RWPE1 (cell line): ENCODE data around the gene MEGF11.

ENCODE experiments used
- CTCF ChIA-PET: fragments of 350-600 bp; sonication (Branson Sonifier 250); formaldehyde crosslinking; extraction: SDS; loops from one replicate; lab custom pipeline; 2021; lab: Yijun Ruan, JAX
- POLR2A ChIA-PET: fragments of 400-600 bp; formaldehyde crosslinking; extraction: SDS; loops from one replicate; lab custom pipeline; 2020; ENCODE audit warnings: antibody characterized with exemption; ENCODE audit not compliant: low non-redundant PET; lab: Yijun Ruan, JAX
- DNase-seq: peaks from one replicate; pipeline ENCODE4 v3.0.0; 2012; ENCODE audit warnings: low spot score
- H3K27ac ChIP-seq: fragments of 450-650 bp; 2 replicates; pipeline ENCODE4 v1.5.1; 2017
- TF ChIP-seq, protein P1 (sequence below): fragments of 450-650 bp; conservative IDR thresholded peaks from 2 replicates; pipeline ENCODE4 v1.5.1; 2017; ENCODE audit warnings: low read depth, mild to moderate bottlenecking

MEGF11 gene

DNA sequence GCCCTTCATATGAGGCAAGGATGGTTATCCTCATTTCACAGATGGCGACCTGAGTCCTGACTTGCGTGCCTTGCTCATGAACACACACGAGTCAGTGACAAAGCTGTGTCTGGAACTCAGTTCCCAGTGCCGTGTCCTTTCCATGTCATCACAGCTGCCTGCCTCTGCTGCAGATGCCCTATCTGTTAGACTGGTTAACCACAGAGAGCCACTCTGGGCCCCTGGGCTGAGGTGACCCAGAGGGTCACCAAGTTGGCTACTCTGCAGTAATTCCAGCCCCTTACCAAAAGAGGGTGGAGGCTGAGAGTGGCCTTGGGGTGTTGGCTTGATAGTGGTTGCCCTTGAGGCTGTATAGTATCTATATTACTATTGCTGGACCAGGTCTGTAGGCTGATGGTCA, 343.2 kb downstream of the MEGF11 start:
- TF ChIP-seq, protein P1, sequence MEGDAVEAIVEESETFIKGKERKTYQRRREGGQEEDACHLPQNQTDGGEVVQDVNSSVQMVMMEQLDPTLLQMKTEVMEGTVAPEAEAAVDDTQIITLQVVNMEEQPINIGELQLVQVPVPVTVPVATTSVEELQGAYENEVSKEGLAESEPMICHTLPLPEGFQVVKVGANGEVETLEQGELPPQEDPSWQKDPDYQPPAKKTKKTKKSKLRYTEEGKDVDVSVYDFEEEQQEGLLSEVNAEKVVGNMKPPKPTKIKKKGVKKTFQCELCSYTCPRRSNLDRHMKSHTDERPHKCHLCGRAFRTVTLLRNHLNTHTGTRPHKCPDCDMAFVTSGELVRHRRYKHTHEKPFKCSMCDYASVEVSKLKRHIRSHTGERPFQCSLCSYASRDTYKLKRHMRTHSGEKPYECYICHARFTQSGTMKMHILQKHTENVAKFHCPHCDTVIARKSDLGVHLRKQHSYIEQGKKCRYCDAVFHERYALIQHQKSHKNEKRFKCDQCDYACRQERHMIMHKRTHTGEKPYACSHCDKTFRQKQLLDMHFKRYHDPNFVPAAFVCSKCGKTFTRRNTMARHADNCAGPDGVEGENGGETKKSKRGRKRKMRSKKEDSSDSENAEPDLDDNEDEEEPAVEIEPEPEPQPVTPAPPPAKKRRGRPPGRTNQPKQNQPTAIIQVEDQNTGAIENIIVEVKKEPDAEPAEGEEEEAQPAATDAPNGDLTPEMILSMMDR, result no peak
- ChIA-PET POLR2A (no interaction called here), CTCF (interaction anchor here (0.6 kb wide), 1 partner anchor 491 kb away, joined by 7 read pairs; no protein-coding TSS in a partner anchor)
- DNase-seq, result no peak
- no peak overlapping the region for H3K27ac ChIP-seq

GRCh38 chr15:65909831-65910230, 343.7 kb downstream of the MEGF11 start:
- CTCF ChIA-PET, result interaction anchor here (0.6 kb wide), 2 partner anchors 491 to 1431 kb away, joined by 4 to 7 read pairs; no protein-coding TSS in a partner anchor
- TF ChIP-seq, protein P1, result no peak
- POLR2A ChIA-PET, result no interaction called here
- H3K27ac ChIP-seq, result no peak overlapping the region
- no peak for DNase-seq

GRCh38 chr15:65908876-65909275, 344.7 kb downstream of the MEGF11 start:
- TF ChIP-seq, protein P1, result no peak
- no peak overlapping the region for H3K27ac ChIP-seq
- DNase-seq, result no peak
- ChIA-PET CTCF (no interaction called here), POLR2A (no interaction called here)

- TF ChIP-seq, protein P1, result no peak
- CTCF ChIA-PET, result no interaction called here
- H3K27ac ChIP-seq, result no peak overlapping the region
- DNase-seq, result no peak
- POLR2A ChIA-PET, result no interaction called here
Observed at GRCh38 chr15:65907661-65908060, 345.9 kb downstream of the MEGF11 start.

- peak; percentile 54 for DNase-seq
- ChIA-PET CTCF (interaction anchor here (0.8 kb wide), 1 partner anchor 38 kb away, joined by 3 read pairs; no protein-coding TSS in a partner anchor), POLR2A (no interaction called here)
- TF ChIP-seq, protein P1, result no peak
- no peak overlapping the region for H3K27ac ChIP-seq
Observed at GRCh38 chr15:65906396-65906795, 347.2 kb downstream of the MEGF11 start.

GRCh38 chr15:65904301-65904700, 349.2 kb downstream of the MEGF11 start:
- H3K27ac ChIP-seq, result no peak overlapping the region
- ChIA-PET POLR2A (no interaction called here), CTCF (interaction anchor here (0.6 kb wide), 1 partner anchor 266 kb away, joined by 3 read pairs; no protein-coding TSS in a partner anchor)
- DNase-seq, result no peak
- TF ChIP-seq, protein P1, result no peak
